Glutamatergic neuron (in vitro differentiated cells): ENCODE results near the gene DHX40. TPM values are rescaled to one million over a fixed set of nuclear protein-coding genes. Genes with fewer than 3 reads are reported as not detected.
"Not testable (repeated sequence)": the region's sequence is repeated elsewhere in the genome, so short reads cannot be mapped to it uniquely, and the experiment has no call there.

Source experiments
- DNase-seq: peaks from one replicate; pipeline ENCODE4 v3.0.0; 2022
- H3K27ac Mint-ChIP-seq: one replicate; pipeline ENCODE4 v1.8.0; 2020; ENCODE audit warnings: mild to moderate bottlenecking, mixed read lengths, inconsistent platforms; ENCODE audit not compliant: unreplicated experiment
- H3K27me3 Mint-ChIP-seq: one replicate; pipeline ENCODE4 v1.8.0; 2020; ENCODE audit warnings: mild to moderate bottlenecking, moderate library complexity, mixed read lengths, inconsistent platforms; ENCODE audit not compliant: unreplicated experiment
- H3K36me3 Mint-ChIP-seq: one replicate; pipeline ENCODE4 v1.8.0; 2020; ENCODE audit warnings: mild to moderate bottlenecking, mixed read lengths, inconsistent platforms; ENCODE audit not compliant: unreplicated experiment
- H3K4me1 Mint-ChIP-seq: one replicate; pipeline ENCODE4 v1.8.0; 2020; ENCODE audit warnings: mild to moderate bottlenecking, low read depth, mixed read lengths, inconsistent platforms; ENCODE audit not compliant: unreplicated experiment
- H3K4me3 Mint-ChIP-seq: one replicate; pipeline ENCODE4 v1.8.0; 2020; ENCODE audit warnings: mild to moderate bottlenecking, mixed read lengths, inconsistent platforms; ENCODE audit not compliant: unreplicated experiment
- H3K9me3 Mint-ChIP-seq: one replicate; pipeline ENCODE4 v1.8.0; 2020; ENCODE audit warnings: mild to moderate bottlenecking, moderate library complexity, mixed read lengths, inconsistent platforms; ENCODE audit not compliant: unreplicated experiment
- total RNA-seq: library from RNA; stranded (reverse); fragmentation: NEBNext Ultra II Directional; extraction: Animal tissue kit (Norgen Biotek cat#: 25700); gene quantifications from one replicate; pipeline ENCODE4 v1.2.1, GENCODE V29; 2021; ENCODE audit not compliant: unreplicated experiment
- TF ChIP-seq, protein P1 (sequence below): fragments of 200-600 bp; sonication (generic); IDR thresholded peaks from one replicate; pipeline ENCODE4 v1.5.0; 2021; ENCODE audit not compliant: partially characterized antibody, unreplicated experiment

The DHX40 gene
- total RNA-seq, 1 donor from 2014 or later: 33.7 TPM

DNA sequence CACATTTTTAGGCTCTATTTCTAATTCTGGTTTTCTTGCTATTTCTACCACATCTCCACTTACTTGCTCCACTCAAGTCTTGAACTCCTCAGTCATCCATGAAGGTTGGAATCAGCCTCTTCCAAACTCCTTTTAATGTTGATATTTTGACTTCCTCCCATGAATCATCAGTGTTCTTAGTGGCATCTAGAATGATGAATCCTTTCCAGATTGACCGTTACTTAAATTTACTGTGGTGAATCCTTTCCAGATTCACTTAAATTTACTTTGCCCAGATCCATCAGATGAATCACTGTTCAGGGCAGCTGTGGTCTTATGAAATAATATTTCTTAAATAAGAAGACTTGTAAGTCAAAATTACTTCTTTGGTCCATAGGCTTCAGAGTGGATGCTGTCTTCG lies 86.7 kb downstream of the DHX40 start:
- peaks cover 2% of the 10 kb centered on the region for H3K27me3 Mint-ChIP-seq
- no peaks in the 10 kb centered on the region for H3K9me3 Mint-ChIP-seq
- DNase-seq: no peak
- no peaks in the 10 kb centered on the region for H3K4me1 Mint-ChIP-seq
- no peak overlapping the region for H3K27ac Mint-ChIP-seq
- H3K36me3 Mint-ChIP-seq: peaks cover 23% of the 10 kb centered on the region
- TF ChIP-seq, protein P1, sequence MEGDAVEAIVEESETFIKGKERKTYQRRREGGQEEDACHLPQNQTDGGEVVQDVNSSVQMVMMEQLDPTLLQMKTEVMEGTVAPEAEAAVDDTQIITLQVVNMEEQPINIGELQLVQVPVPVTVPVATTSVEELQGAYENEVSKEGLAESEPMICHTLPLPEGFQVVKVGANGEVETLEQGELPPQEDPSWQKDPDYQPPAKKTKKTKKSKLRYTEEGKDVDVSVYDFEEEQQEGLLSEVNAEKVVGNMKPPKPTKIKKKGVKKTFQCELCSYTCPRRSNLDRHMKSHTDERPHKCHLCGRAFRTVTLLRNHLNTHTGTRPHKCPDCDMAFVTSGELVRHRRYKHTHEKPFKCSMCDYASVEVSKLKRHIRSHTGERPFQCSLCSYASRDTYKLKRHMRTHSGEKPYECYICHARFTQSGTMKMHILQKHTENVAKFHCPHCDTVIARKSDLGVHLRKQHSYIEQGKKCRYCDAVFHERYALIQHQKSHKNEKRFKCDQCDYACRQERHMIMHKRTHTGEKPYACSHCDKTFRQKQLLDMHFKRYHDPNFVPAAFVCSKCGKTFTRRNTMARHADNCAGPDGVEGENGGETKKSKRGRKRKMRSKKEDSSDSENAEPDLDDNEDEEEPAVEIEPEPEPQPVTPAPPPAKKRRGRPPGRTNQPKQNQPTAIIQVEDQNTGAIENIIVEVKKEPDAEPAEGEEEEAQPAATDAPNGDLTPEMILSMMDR: no peak
- no peak overlapping the region for H3K4me3 Mint-ChIP-seq

DNA sequence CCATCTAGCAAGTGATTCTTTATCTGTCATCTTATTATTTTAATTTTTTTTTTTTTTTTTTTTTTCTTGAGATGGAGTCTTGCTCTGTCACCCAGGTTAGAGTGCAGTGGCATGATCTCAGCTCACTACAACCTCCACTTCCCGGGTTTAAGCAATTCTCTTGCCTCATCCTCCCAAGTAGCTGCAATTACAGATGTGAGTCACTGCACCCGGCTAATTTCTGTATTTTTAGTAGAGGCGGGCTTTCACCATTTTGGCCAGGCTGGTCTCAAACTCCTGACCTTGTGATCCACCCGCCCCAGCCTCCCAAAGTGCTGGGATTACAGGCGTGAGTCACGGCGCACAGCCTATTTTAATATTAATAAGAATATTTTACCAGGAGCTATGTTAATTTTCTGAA lies 91.2 kb downstream of the DHX40 start:
- peaks cover 13% of the 10 kb centered on the region for H3K36me3 Mint-ChIP-seq
- not testable (repeated sequence) for H3K4me1 Mint-ChIP-seq, DNase-seq

More for the DNA sequence above, 91.2 kb downstream of the DHX40 start:
- H3K27ac Mint-ChIP-seq, H3K4me3 Mint-ChIP-seq, H3K9me3 Mint-ChIP-seq, H3K27me3 Mint-ChIP-seq: not testable (repeated sequence)

Other genes starting within 250 kb of the DHX40 start
- 20.8 TPM for gene YPEL2, start 234.0 kb upstream of the DHX40 start, total RNA-seq
- gene CLTC, start 54.3 kb downstream of the DHX40 start, total RNA-seq: 253 TPM
- 18.6 TPM for gene PTRH2, start 141.8 kb downstream of the DHX40 start, total RNA-seq
- 64.1 TPM for gene VMP1, start 142.0 kb downstream of the DHX40 start, total RNA-seq